Thyroid gland (tissue), 4 donors: ENCODE data around the gene ERFL. TPM values are rescaled to one million over a fixed set of nuclear protein-coding genes. Genes with fewer than 3 reads are reported as not detected.

Experiments used
- DNase-seq, 2 donors: peaks; one replicate each; pipeline ENCODE4 v3.0.0-alpha.2; 2019
- H3K27ac ChIP-seq, 3 donors: fragments of 200-600 bp; sonication (generic); 1 replicate in 2 of 3; 2 replicates in 1 of 3; pipeline ENCODE4 v1.5.1; 2016 to 2019; ENCODE audit warnings: mild to moderate bottlenecking in 1 of 3, moderate library complexity in 1 of 3
- H3K27me3 ChIP-seq: fragments of 200-600 bp; sonication (generic); one replicate; pipeline ENCODE4 v1.5.1; 2019
- H3K36me3 ChIP-seq, 2 donors: fragments of 200-600 bp; sonication (generic); one replicate each; pipeline ENCODE4 v1.5.1; 2016 to 2019
- H3K4me1 ChIP-seq, 2 donors: fragments of 200-600 bp; sonication (generic); one replicate each; pipeline ENCODE4 v1.5.1; 2017 to 2019
- H3K4me3 ChIP-seq, 3 donors: fragments of 200-600 bp; sonication (generic); replicated peaks in 1 of 3; 1 replicate in 2 of 3; 2 replicates in 1 of 3; pipeline ENCODE4 v1.5.1; 2016; ENCODE audit warnings: mild to moderate bottlenecking in 1 of 3
- H3K9me3 ChIP-seq: fragments of 200-600 bp; sonication (generic); one replicate; pipeline ENCODE4 v1.5.1; 2017
- CTCF ChIP-seq, 6 experiments: fragments of 200-600 bp in 3 of 6; fragments of 450-650 bp in 3 of 6; sonication (generic) in 3 of 6; IDR thresholded peaks; one replicate each; pipeline ENCODE4 v1.5.1; 2016 to 2019; ENCODE audit warnings: antibody characterized with exemption in 6 of 6, mild to moderate bottlenecking in 2 of 6, inconsistent platforms in 1 of 6, moderate library complexity in 1 of 6
- POLR2A ChIP-seq, 2 donors: fragments of 450-650 bp; IDR thresholded peaks; one replicate each; pipeline ENCODE4 v1.6.1; 2017; ENCODE audit warnings: antibody characterized with exemption in 2 of 2, mild to moderate bottlenecking in 2 of 2, moderate library complexity in 1 of 2
- WGBS, 2 donors: methylation state at CpG; one replicate each; pipeline ENCODE4 v1.1.5; 2017; 5-methylcytosine and 5-hydroxymethylcytosine counted together
- intact Hi-C: fragments of 100-400 bp; cut with DNase I; formaldehyde crosslinking; loops from one replicate; pipeline ENCODE4 v1.15.1; 2023
- total RNA-seq, 4 donors: library from RNA; depleted of rRNA; stranded (reverse); fragments of >200 nt; gene quantifications; one replicate each; pipeline ENCODE4 v1.2.3, GENCODE V29; 2016

The ERFL gene
- total RNA-seq, 4 donors from 2014 or later: 0.24 TPM; not detected in 3

DNA sequence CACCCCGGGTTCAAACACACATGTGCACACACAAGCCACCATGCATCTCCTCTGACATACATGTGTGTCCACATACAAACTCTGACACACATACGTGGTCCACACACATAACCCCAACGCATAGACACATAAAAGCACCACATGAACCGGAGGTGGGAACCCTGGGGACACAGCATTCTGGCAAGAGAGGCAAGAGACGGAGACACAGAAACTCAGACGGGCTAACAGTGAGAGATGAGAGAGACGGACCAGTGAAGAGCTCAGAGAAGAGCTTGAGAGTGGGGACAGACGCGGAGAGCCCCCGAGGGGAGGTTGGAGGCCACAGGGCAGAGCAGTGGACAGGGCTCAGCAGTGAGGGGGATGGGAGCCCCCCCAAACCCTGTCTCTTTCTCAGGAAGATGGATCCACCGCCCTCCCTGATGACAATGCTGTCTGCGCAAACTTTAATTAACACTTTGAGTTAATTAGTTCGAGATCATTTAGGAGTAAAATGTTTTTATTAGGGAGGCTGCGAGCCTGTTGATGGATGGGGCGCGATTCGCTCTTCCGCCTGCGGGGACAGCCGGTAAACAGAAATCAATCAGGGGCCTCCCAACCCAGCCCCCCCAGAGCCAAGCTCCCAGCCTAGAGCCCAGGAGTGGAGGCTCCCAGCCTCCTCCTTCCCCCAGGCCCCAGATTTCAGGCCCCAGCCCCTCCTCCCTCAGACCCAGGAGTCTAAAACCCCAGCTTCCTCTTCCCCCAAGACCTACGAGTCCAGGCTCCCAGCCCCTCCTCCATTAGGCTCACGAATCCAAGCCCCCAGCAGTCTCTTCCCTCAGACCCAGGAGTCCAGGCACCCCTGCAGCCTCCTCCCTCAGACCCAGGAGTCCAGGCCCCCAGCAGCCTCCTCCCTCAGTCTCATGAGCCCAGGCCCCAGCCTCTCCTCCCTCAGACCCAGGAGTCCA is 9.5 kb upstream of the ERFL start:
- Histone ChIP-seq H3K36me3 (no peaks in the 10 kb centered on the region), H3K4me1 (peaks cover 9 to 15% of the 10 kb centered on the region in 2 donors), H3K9me3 (no peaks in the 10 kb centered on the region), H3K27me3 (peaks cover 28% of the 10 kb centered on the region), H3K27ac (no peak overlapping the region), H3K4me3 (no peak overlapping the region)
- no peak for TF ChIP-seq CTCF (IDR thresholded peaks at IDR 0.05)
- TF ChIP-seq POLR2A (IDR thresholded peaks at IDR 0.05): no peak
- DNase-seq: no peak
- 44 to 47% methylated on average over 22 of the region's 22 CpGs for WGBS, 2 donors
- intact Hi-C loops: no loop called here

GRCh38 chr19:41936961-41937360 is 8.7 kb upstream of the ERFL start:
- H3K9me3 ChIP-seq: no peaks in the 10 kb centered on the region
- no peak overlapping the region for H3K4me3 ChIP-seq
- no peak for TF ChIP-seq CTCF (IDR thresholded peaks at IDR 0.05)
- intact Hi-C loops: no loop called here
- DNase-seq: no peak
- H3K27ac ChIP-seq: no peak overlapping the region
- H3K27me3 ChIP-seq: peaks cover 31% of the 10 kb centered on the region
- WGBS, 2 donors: 68 to 69% methylated on average over 14 to 15 of the region's 15 CpGs
- H3K4me1 ChIP-seq: peaks cover 9 to 15% of the 10 kb centered on the region in 2 donors
- no peaks in the 10 kb centered on the region for H3K36me3 ChIP-seq

DNA sequence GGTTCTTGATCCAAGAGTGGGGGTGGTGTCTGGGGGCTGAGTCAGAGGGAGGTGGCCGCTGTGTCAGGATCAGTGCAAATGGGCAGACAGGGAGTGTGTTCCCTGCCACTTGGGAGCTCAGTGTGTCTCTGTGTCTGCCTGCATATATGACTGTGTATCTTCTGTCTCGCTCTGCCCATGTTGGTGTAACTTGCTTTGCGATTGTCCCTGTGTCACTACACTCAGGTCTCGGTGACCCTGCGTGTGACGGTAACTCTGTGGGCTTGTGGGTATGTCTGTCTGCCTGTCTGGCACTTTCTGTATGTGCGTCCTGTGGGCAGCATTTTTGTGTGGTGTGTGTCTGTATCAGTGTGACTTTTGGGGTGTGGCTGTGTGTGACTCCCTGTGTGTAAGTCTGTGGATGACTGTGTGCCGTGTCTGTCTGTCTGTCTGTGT is 8.2 kb upstream of the ERFL start:
- intact Hi-C loops: no loop called here
- no peak for TF ChIP-seq POLR2A (IDR thresholded peaks at IDR 0.05)
- TF ChIP-seq CTCF (IDR thresholded peaks at IDR 0.05): no peak

GRCh38 chr19:41935760-41936415 is 7.6 kb upstream of the ERFL start:
- H3K36me3 ChIP-seq: no peaks in the 10 kb centered on the region
- H3K27ac ChIP-seq: no peak overlapping the region
- 12 to 43% methylated on average over 6 to 24 of the region's 26 CpGs for WGBS, 2 donors
- intact Hi-C loops: no loop called here
- H3K4me3 ChIP-seq: no peak overlapping the region
- H3K9me3 ChIP-seq: no peaks in the 10 kb centered on the region
- peaks cover 7 to 12% of the 10 kb centered on the region in 2 donors for H3K4me1 ChIP-seq
- H3K27me3 ChIP-seq: peaks cover 32% of the 10 kb centered on the region
- DNase-seq: no peak
- TF ChIP-seq CTCF (IDR thresholded peaks at IDR 0.05): no peak
- TF ChIP-seq POLR2A (IDR thresholded peaks at IDR 0.05): no peak

More for the DNA sequence above, 8.2 kb upstream of the ERFL start:
- Histone ChIP-seq H3K4me3 (no peak overlapping the region), H3K27ac (no peak overlapping the region), H3K27me3 (peaks cover 31% of the 10 kb centered on the region), H3K36me3 (no peaks in the 10 kb centered on the region), H3K9me3 (no peaks in the 10 kb centered on the region), H3K4me1 (peaks cover 9 to 15% of the 10 kb centered on the region in 2 donors)
- 64 to 80% methylated on average over 8 of the region's 8 CpGs for WGBS, 2 donors
- no peak for DNase-seq
